Duodenal mucosa (tissue), 2 donors: ENCODE measurements around the gene HPSE2.

Source experiments
- H3K27ac ChIP-seq: one replicate; pipeline ENCODE4 v1.7.0; 2013; ENCODE audit warnings: low read depth, low read length
- H3K27me3 ChIP-seq, 2 donors: one replicate each; pipeline ENCODE4 v1.7.0; 2013; ENCODE audit warnings: low read length in 2 of 2, control low read depth in 1 of 2; ENCODE audit not compliant: insufficient read depth in 2 of 2, control insufficient read depth in 1 of 2
- H3K36me3 ChIP-seq, 2 donors: one replicate each; pipeline ENCODE4 v1.7.0; 2013; ENCODE audit warnings: low read length in 2 of 2, control low read depth in 1 of 2; ENCODE audit not compliant: insufficient read depth in 2 of 2, control insufficient read depth in 1 of 2
- H3K4me1 ChIP-seq, 2 donors: one replicate each; pipeline ENCODE4 v1.7.0; 2013; ENCODE audit warnings: low read length in 2 of 2, control low read depth in 1 of 2; ENCODE audit not compliant: insufficient read depth in 2 of 2, control insufficient read depth in 1 of 2
- H3K4me3 ChIP-seq, 2 donors: one replicate each; pipeline ENCODE4 v1.7.0; 2013; ENCODE audit warnings: low read length in 2 of 2, low read depth in 1 of 2
- H3K9ac ChIP-seq, 2 donors: one replicate each; pipeline ENCODE4 v1.7.0; 2013; ENCODE audit warnings: low read length in 2 of 2, low read depth in 1 of 2
- H3K9me3 ChIP-seq, 2 donors: one replicate each; pipeline ENCODE4 v1.7.0; 2013; ENCODE audit warnings: low read length in 2 of 2, control low read depth in 1 of 2; ENCODE audit not compliant: control insufficient read depth in 1 of 2

The HPSE2 gene

DNA sequence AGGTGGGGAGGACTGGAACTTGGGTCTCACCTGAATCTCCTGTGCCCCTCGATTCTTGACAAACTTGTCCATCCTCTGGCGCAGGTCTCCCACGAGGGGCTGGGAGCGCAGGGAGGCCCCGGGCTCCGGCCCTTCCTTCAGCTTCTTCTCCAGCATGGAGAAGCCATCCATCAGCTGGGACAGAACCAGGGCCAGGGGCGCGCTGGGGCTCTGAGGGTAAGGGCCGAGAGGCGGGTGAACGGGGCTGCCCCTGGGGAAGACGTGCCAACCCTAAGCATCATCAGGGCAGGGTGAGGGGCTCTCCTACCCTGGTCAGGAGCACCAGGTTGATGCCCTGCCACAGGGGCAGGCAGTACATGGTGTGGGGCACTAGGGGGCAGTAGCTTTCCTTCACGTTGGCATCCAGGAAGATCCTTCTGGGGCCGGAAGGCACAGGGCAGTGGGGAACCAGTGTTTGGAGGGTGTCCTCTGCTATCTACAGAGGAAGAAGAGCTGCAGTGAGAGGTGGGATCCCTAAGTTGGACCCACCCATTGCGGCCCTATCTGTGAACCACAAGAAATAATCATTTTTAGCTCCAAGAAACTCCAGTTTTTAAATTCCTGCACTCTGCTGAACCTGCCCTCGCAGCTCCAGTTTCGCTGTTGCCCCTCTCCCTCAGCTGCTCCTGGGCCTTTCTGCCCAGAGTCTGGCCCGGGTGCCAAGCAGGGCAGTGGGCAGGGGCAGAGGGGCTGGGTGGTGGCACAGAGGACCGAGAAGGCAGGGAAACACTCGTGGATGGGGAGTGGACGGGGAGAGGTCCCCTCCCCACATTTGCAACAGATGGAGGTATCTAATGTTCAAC, 809.9 kb downstream of the HPSE2 start:
- H3K27me3 ChIP-seq, result no peaks in the 10 kb centered on the region
- no peak overlapping the region for H3K4me3 ChIP-seq
- no peak overlapping the region for H3K9ac ChIP-seq
- H3K4me1 ChIP-seq, result no peaks in the 10 kb centered on the region
- no peak overlapping the region for H3K27ac ChIP-seq
- H3K36me3 ChIP-seq, result peaks cover 19 to 61% of the 10 kb centered on the region in 2 donors
- H3K9me3 ChIP-seq, result no peaks in the 10 kb centered on the region

DNA sequence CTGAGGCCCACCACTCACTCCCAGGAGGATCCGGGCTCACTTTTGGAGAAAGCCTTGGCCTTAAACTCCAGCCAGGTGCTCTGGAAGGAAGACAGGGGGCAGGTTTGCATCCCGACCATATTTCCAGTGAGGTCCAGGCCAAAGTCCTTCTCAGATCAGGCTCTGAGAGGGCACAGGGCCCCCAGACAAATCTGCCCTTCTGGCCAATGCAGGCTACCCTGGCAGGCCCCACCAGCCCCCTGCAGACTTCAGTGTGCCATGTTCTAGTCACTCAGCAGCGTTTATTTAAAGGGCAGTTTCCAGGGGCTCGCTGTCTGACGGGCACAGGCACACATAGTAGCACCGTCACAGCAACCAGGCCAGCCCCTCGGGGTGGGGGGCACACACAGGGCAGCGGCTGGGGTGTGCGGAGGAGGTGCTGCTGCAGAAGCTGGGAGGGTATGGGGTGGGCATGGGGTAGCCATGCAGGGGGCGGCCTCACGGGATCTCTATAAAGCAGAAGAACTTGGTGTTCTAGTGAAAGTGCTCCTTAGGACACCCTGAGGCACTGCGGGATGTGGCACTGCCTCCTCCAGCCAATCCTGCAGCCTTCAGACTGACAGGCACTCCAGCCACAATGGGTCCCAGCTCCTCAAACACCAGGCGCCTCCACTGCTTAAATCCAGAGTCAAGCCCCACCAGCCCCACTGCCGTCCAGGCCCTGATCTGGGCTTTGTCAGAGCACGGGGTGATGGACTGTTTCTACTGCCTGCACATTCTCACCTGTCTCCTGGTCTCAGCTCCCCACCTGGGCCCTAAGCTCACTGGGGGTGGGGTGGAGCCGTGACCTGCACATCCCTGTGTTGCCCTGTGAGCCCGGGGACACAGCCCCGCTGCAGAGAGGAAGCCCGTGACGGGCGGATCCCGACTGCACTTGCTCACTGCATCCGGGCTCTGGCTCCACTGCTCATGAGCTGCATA, 811.1 kb downstream of the HPSE2 start:
- Histone ChIP-seq H3K4me1 (no peaks in the 10 kb centered on the region), H3K9me3 (no peaks in the 10 kb centered on the region), H3K27me3 (no peaks in the 10 kb centered on the region), H3K27ac (no peak overlapping the region), H3K36me3 (peaks cover 15 to 57% of the 10 kb centered on the region in 2 donors), H3K4me3 (no peak overlapping the region), H3K9ac (no peak overlapping the region)

DNA sequence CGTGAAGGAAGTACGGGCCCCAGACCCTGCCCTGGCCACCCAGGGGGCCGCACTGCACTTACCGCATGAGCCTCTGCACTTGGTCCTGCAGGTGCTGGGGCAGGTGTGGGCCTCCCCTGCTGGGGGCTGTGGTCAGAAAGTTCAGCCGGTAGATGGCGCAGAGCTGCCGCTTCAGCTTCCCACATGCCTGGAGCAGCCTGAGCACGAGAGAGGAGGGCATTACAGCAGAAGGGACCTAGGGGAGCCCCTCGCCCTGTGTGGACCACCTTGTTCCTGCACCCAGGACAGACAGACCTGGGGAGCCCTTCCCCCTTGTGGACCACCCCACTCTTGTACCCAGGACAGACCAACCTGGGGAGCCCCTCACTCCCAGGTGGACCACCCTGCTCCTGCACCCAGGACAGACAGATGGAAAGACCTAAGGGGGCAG, 811.9 kb downstream of the HPSE2 start:
- H3K9ac ChIP-seq, result no peak overlapping the region
- H3K36me3 ChIP-seq, result peaks cover 17 to 61% of the 10 kb centered on the region in 2 donors
- no peaks in the 10 kb centered on the region for H3K4me1 ChIP-seq
- H3K4me3 ChIP-seq, result no peak overlapping the region
- H3K27me3 ChIP-seq, result no peaks in the 10 kb centered on the region
- H3K9me3 ChIP-seq, result no peaks in the 10 kb centered on the region
- no peak overlapping the region for H3K27ac ChIP-seq

DNA sequence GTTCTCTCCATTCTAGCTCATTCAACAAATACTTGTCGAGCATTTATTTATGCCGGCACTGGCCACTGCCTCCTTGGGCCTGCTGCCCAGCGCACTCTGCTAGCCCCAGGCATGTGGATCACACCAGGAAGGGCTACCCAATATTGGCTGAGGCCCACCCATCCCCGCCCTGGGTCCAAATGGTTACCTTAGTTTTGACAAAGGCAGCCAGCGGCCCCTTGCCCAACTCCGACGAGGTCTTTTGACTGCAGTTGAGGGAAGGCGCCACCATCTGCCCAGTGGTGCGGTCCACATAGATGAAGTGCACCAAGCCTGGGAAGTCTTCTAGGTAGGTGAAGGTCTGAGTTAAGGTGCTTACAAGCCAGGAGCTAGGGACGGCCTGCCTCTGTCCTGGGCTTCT, 813.5 kb downstream of the HPSE2 start:
- Histone ChIP-seq H3K27ac (no peak overlapping the region), H3K36me3 (peaks cover 27 to 64% of the 10 kb centered on the region in 2 donors), H3K9ac (no peak overlapping the region), H3K4me3 (no peak overlapping the region), H3K27me3 (no peaks in the 10 kb centered on the region), H3K9me3 (no peaks in the 10 kb centered on the region), H3K4me1 (no peaks in the 10 kb centered on the region)

DNA sequence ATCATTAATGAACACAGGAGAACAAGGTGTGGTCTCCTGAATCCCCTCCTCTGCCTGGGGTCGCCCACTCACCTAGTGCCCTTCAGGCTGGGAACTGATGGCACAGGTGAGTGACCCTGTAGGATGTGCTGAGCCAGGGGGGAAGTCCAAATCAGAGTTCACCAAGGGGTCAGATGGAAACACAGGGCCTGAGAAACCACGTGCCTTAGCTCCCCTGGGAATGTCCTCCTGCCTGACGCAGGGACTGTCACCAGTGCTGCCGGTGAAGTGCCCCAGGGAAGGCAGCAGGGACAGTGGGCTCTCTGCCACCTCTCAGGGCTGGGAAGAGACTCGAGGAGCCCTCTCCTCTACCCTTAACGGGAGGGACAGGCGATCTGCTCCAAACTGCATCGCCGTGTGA, 814.9 kb downstream of the HPSE2 start:
- peaks cover 27 to 64% of the 10 kb centered on the region in 2 donors for H3K36me3 ChIP-seq
- no peak overlapping the region for H3K4me3 ChIP-seq
- no peak overlapping the region for H3K9ac ChIP-seq
- H3K4me1 ChIP-seq, result peaks cover 0 to 2% of the 10 kb centered on the region in 2 donors
- H3K9me3 ChIP-seq, result no peaks in the 10 kb centered on the region
- no peak overlapping the region for H3K27ac ChIP-seq
- no peaks in the 10 kb centered on the region for H3K27me3 ChIP-seq

DNA sequence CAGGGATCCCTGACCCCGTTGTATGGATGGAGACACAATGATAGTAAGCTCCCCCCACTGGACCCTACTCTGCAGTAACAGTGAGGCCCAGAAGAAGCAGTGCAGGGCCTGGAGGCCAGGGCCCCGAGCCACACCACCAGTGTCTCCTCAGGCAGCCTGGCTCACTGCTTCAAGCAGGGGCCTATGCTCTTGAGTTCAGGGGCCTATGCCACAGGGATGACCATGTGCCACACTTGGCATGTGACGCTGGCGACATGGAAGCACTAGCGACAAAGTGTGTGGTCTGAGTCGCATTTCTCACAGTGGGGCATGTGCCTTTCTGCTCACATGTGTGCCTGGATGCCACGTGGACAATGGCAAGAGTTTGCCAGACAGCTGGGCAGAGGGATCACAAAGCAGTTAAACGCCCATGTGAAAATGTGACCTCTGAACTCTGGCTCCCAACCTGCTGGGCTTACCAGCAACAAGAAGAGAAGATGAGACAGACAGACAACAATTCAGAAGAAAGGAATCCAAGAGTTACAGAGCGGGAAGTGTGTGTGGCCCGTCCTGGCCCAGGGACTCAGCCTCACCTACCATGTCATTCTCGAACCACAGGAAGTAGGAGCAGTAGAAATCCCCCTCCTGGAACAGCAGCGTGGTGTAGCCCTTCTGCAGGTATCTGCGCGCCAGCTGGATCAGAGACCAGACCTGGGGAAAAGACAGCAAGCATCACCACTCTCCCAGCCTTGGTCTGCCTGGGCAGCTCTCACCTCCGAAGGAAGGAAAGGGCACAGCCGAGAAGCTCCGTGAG, 816.0 kb downstream of the HPSE2 start:
- H3K4me3 ChIP-seq, result no peak overlapping the region
- H3K27ac ChIP-seq, result no peak overlapping the region
- H3K36me3 ChIP-seq, result peaks cover 27 to 54% of the 10 kb centered on the region in 2 donors
- H3K27me3 ChIP-seq, result no peaks in the 10 kb centered on the region
- no peaks in the 10 kb centered on the region for H3K9me3 ChIP-seq
- peaks cover 10 to 12% of the 10 kb centered on the region in 2 donors for H3K4me1 ChIP-seq
- H3K9ac ChIP-seq, result no peak overlapping the region

DNA sequence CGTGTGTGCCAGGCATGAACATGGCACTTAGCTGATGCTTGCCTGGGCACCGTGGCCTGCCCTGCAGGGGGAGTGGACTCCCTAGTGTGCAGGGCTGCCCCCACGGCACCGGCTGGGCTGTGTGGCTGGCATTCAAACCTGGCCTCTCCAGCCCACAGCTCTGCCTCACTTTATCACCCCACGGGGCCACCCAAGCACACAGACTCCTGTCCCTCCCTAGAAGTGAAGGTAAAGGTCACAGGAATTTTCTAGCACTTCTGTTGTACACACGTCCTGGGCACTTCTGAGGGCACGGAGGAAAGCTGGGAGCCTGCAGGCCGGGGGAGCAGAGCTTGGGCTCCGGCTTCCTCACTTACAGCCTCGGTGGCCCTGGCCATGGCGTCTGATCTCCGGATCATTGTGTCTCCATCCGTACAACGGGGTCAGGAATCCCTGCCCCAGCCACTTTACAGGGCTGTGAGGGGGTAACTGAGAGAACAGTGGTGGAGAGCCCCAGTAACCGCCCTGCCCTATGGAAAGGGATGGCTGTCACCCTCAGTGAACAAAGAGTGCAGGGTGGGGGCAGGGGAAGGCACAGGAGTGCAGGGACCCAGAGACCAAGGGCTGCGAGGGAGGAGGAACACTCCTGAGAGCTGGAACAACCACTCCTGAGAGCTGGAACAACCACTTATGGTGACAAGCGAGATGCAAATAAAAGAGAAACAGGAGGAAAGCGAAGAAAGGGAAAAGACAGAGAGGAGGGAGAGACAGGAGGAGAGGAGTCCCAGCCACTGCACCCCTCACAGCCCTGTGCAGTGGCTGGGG, 816.8 kb downstream of the HPSE2 start:
- Histone ChIP-seq H3K9ac (no peak overlapping the region), H3K27me3 (no peaks in the 10 kb centered on the region), H3K9me3 (no peaks in the 10 kb centered on the region), H3K4me1 (peaks cover 16 to 19% of the 10 kb centered on the region in 2 donors), H3K36me3 (peaks cover 27 to 51% of the 10 kb centered on the region in 2 donors), H3K27ac (no peak overlapping the region), H3K4me3 (no peak overlapping the region)

DNA sequence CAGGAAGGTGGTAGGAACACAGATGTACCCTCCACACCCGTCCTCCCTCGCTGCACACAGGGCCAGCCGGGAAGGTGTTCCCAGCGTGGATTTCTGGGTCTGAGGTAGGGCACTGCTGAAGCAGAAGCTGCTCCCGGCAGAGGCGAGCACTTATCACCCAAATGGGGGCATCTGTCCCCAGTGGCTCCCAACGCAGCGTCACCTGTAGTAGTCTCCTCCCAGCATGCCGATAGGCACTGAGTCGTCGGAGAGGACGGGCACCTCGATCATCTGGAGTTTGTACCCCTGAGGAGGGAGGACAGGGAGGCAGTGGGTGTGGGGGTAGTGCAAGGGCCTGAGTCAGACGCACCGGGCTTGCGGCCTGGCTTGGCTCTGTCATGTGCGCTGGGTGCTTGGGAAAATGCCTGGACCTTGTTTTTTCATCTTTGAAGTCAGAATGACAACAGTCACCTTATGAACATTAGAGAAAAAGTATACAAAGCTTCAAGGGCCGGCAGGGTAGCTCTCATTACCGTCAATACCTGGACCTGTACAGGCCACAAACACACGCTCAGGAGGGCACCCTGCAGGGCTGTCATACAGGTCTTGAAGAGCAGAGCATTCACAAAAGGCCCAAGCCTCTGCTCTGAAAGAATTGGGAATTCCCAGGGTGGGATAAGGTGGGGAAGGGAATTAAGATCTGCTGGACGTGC, 817.5 kb downstream of the HPSE2 start:
- Histone ChIP-seq H3K27ac (no peak overlapping the region), H3K4me3 (no peak overlapping the region), H3K36me3 (peaks cover 27 to 44% of the 10 kb centered on the region in 2 donors), H3K9me3 (no peaks in the 10 kb centered on the region), H3K4me1 (peaks cover 16 to 19% of the 10 kb centered on the region in 2 donors), H3K9ac (no peak overlapping the region), H3K27me3 (no peaks in the 10 kb centered on the region)
